ENCODE data around the gene DNAAF3.

The DNAAF3 gene

GRCh38 chr19:55115446-55116065 lies 50.9 kb downstream of the DNAAF3 start:
- no peak for DNase-seq

- no peak for DNase-seq
Observed at GRCh38 chr19:55114566-55115145, 51.8 kb downstream of the DNAAF3 start.

- DNase-seq: no peak
Observed at GRCh38 chr19:55113570-55114039, 52.8 kb downstream of the DNAAF3 start.

DNA sequence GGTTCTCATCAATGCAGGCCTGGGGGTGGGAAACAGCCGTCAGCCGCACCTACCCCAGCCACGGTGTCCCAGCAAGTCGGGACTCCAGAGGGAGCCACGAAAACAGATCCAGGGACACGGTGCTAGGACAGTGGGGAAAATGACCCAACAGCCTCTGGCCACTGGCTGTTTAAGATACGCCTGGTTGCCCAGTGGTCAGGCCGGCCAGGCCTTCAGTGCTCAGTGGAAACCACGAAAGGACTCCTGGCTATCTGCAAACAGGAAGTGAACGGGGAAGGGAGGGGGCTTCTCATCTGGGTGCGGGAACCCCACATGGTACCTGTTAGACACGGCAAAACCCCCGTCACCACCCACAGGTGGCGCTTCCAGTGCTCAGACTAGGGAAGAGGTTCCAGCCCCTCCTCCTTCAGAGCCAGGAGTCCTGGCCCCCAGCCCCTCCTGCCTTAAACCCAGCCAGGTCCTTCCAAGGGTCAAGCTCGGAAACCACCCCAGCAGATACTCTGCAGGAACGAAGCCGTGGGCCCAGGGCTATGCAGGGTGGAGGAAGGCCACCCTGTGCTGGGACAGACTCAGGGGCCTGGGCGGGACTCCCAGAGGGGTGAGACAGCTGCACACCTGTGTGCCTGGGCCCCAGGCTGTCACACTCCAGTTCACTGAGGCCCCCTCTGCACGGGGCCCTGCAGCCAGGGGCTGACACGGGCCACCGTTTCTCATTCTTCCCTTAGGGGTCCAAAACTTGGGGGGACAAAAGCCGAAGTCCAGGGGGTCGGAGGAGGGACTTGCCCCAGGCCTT lies 53.4 kb downstream of the DNAAF3 start:
- no peak for DNase-seq

DNA sequence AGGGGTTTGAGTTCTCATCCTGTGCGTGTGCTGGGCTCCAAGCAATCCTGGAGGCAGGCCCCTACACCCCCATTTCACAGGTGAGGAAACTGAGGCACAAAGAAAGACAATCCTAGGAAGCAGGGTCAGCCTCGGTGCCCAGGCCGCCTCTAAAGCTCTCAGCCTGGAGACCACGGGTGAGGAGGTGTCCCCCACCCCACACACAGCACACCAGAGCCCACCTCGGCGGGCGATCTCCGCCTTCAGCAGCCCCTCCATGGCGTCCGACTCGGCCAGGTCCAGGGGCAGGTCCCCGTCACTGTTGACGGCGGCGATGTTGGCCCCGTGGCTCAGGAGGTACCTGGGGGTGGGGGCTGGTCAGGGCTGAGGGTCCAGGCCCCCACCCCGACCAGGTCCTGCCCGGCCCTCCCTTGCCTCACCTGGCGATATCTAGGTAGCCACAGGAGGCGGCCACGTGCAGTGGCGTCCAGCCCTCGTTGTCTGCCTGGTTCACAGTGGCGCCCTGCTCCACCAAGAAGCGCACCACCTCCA lies 54.1 kb downstream of the DNAAF3 start:
- DNase-seq: no peak

DNA sequence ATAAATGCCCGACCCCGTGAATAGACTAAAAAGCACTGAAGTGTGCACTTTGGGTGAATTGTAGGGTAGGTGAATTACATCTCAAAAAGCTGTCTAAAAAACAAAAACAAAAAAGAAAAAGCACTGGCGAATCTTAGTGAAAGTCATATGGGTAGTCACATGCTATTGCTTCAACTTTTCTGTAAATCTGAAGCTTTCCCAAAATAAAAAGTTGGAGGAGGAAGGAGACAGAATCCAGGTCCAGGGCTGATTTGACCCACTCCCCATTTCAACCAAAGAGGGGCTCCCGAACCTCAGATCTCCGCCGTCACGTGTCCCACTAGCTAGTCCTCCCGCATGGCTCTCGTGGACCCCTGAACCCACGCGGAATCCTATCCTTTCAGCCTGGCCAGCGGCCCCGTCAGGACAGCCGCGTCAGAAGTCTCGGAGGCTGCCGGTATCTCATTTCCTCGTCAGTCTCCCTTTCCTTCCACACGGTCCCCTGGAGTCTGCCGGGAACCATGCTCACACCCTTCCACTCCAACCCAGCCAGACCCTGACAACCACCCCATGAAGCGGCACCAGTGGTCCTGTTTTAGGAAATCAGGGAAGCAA lies 55.1 kb downstream of the DNAAF3 start:
- DNase-seq: no peak

DNA sequence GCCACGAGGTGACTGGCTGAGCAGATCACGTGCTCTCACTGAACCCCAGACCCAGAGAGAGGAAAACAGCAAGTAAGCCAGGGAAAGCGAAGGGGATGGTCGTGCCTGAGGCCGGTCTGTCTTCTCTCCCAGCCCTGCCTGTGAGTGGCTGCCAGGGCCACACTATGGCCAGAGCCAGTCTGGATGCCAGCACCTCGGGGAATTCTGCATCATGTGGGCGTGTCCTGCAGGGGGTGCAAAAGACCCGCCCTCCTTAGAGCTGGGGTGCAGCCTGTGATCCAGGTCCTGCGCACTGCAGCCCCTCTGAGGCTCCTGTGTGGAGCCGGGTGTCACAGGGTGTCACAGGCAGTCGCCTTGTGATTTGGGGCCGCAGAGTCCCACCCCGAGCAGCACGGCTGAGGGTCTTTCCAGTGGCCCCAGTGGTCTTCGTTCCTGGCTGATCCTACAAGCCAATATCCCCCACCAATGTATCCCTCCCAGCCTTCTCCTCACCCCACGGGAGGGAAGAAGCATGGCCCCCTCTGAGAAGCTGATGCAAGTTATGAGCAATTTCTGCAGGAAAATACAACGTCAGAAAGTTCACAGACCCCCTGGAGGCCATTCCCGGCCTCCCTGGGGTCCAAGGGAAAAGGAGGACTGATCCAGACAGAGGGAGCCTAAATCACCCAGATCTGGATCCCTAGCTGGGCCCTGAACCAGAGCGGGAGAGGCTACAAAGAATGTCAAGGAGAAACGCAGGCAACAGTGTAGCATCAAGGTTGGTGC lies 56.7 kb downstream of the DNAAF3 start:
- no peak for DNase-seq

Measured in stimulated activated CD4-positive, alpha-beta T cell treated with anti-CD3 and anti-CD28 coated beads, Interleukin-1b, Interleukin-23, amount 100 ng/mL, for 48 hours (primary cell).